ENCODE measurements around the gene CFAP251.

The CFAP251 gene

DNA sequence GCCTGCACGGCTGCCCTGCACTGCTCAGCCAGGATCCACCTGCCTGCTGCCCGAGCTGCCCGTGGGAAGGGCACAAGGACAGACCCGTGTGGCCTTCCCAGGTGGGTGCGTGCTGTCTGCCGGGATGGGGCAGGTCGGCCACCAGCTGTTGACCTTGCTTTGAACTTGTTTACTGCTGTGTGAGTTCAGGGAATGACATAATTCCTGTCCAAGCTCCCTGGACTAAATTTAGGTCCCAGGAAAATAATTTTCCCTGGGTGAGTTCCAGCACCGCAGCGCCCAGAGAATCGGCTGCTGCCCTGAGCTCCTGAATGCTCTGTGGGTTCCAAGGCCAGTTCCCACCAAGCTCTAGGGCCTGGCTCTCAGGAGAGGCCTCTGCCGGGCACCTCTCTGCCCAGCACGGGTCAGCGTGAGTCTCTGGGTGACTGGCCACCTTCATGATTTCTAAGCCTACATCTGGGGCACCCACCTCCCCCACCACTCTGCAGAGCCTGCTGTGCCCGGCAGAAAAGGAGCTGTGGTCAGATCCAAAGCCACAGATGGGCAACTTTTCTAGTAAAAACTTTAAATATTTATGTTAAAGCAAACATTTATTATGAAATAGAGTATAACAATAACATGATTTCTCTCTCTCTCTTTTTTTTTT lies 133.0 kb downstream of the CFAP251 start:
- no peak for DNase-seq (ENCODE audit: low read depth, low spot score)

DNA sequence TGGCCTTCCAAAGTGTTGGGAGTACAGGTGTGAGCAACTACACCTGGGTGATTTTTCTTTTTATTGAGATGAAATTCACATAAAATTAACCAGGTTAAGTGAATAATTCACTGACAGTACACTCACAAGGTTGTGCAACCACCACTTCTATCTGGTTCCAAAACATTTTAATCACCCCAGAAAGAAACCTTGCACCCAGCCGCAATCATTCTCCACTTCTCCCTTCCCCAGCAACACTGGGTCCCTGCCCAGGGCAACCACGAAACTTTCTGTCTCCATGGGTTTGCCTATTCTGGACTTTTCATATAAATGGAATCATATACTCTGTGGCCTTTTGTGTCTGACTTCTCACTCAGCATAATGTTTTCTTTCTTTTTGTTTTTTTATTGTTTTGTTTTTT lies 133.9 kb downstream of the CFAP251 start:
- DNase-seq (ENCODE audit: low read depth, low spot score) = no peak

Data from activated naive CD8-positive, alpha-beta T cell treated with anti-CD3 and anti-CD28 coated beads, Interleukin-2, amount 50 U/mL, for 16 hours (primary cell).